Stomach (tissue), 19 donors: Measurements from ENCODE around the gene CRISP2. TPM values are rescaled to one million over a fixed set of nuclear protein-coding genes. Genes with fewer than 3 reads are reported as not detected.
A peak's percentile ranks its signal among the peaks of the same experiment; 100 is the strongest.

ENCODE experiments used
- DNase-seq, 2 donors: peaks; one replicate each; pipeline versions ENCODE4 v3.0.0 to v3.0.0-alpha.2; 2013 to 2019
- H3K27ac ChIP-seq, 5 donors: fragments of 200-600 bp in 4 of 5; sonication (generic) in 4 of 5; one replicate each; pipeline ENCODE4 v1.5.1; 2013 to 2019; ENCODE audit warnings: mild to moderate bottlenecking in 1 of 5, moderate library complexity in 1 of 5
- H3K27me3 ChIP-seq, 3 donors: fragments of 200-600 bp; sonication (generic); one replicate each; pipeline ENCODE4 v1.5.1; 2017 to 2019; ENCODE audit warnings: mixed run types in 1 of 3
- H3K36me3 ChIP-seq, 4 donors: fragments of 200-600 bp; sonication (generic); 1 replicate in 3 of 4; 2 replicates in 1 of 4; pipeline ENCODE4 v1.5.1; 2016 to 2019
- H3K4me1 ChIP-seq, 4 donors: fragments of 200-600 bp; sonication (generic); one replicate each; pipeline ENCODE4 v1.5.1; 2016 to 2019
- H3K4me3 ChIP-seq, 4 donors: fragments of 200-600 bp; sonication (generic) in 3 of 4; one replicate each; pipeline ENCODE4 v1.5.1; 2016 to 2019; ENCODE audit warnings: mild to moderate bottlenecking in 1 of 4
- H3K9me3 ChIP-seq, 4 donors: fragments of 200-600 bp; sonication (generic); one replicate each; pipeline ENCODE4 v1.5.1; 2016 to 2019
- EP300 ChIP-seq: sonication (generic); formaldehyde crosslinking; IDR thresholded peaks from one replicate; pipeline ENCODE4 v1.6.1; 2017; ENCODE audit warnings: antibody characterized with exemption
- POLR2A ChIP-seq, 4 donors: fragments of 450-650 bp; IDR thresholded peaks; one replicate each; pipeline ENCODE4 v1.6.1; 2016; ENCODE audit warnings: antibody characterized with exemption in 4 of 4, control low read depth in 2 of 4, mild to moderate bottlenecking in 1 of 4, moderate library complexity in 1 of 4
- POLR2AphosphoS5 ChIP-seq, 3 donors: sonication (generic); formaldehyde crosslinking; IDR thresholded peaks; one replicate each; pipeline ENCODE4 v1.6.1; 2016; ENCODE audit warnings: antibody characterized with exemption in 3 of 3
- WGBS, 5 donors: extraction: QIAGEN DNeasy Blood & Tissue Kit in 3 of 5; methylation state at CpG; one replicate each; pipeline versions ENCODE4 v1.1.5 to v1.1.7; 2013 to 2018; 5-methylcytosine and 5-hydroxymethylcytosine counted together
- intact Hi-C: fragments of 100-400 bp; cut with DNase I; formaldehyde crosslinking; loops from one replicate; pipeline ENCODE4 v1.15.1; 2023; ENCODE audit warnings: low total_unique reads
- long read RNA-seq, 10 donors: transcript quantifications; one replicate each; lab custom pipeline, GENCODE V29; 2026
- polyA plus RNA-seq, 3 donors: library from polyadenylated mRNA; stranded (reverse); fragments of 200-250 nt; gene quantifications; one replicate each; pipeline ENCODE4 v1.2.3, GENCODE V29; 2013
- total RNA-seq, 5 donors: library from RNA; depleted of rRNA; stranded (reverse); fragments of >200 nt; gene quantifications; one replicate each; pipeline versions ENCODE4 v1.1.0 to v1.2.3, GENCODE V29; 2014 to 2016
- TF ChIP-seq, protein P1 (sequence below), 7 experiments: fragments of 450-650 bp in 4 of 7; fragments of 200-600 bp in 3 of 7; sonication (generic) in 3 of 7; IDR thresholded peaks; one replicate each; pipeline ENCODE4 v1.5.1; 2016 to 2019; ENCODE audit warnings: antibody characterized with exemption in 7 of 7, control low read depth in 2 of 7, mild to moderate bottlenecking in 1 of 7
- donor health status: healthy with polysubstance abuse.
- donor health status: Bipolar disorder and iron deficiency.
- donor health status: healthy.

The CRISP2 gene
- total RNA-seq (under 1 TPM in 1 of 5 donors, not detected in 4; 0.37 TPM), polyA plus RNA-seq (under 1 TPM in 1 of 3 donors, not detected in 2; 0.38 TPM)
- long read RNA-seq, donor 1: 0 reads
- long read RNA-seq, donor 2: 0 reads
- long read RNA-seq, donor 3: 0 reads
- long read RNA-seq, donor 4: 0 reads
- long read RNA-seq, donor 5: 0 reads
- long read RNA-seq, donor 6: 0 reads
- long read RNA-seq, donor 7: 0 reads
- long read RNA-seq, donor 8: 0 reads
- long read RNA-seq, donor 9: 0 reads
- long read RNA-seq, donor 10: 0 reads

DNA sequence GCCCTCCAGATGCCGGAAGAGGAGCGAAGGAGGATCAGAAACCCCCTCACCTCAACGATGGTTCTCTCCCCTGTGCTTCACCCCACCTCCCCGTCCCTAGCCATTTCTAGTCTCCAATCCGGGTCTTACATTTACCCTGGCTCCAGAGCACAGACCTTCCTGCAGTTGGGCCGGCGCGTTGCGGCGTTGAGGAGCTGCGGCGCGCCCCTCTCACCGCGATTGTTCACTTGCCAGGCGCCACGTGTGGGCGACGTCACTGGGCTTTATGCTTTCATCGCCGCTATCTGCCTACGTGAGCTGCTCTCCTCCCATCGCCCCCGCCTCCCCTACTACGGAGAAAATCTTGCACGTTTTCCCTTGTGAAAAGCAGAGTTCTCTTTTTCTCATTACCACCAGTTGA is at the start of gene CRISP2:
Gene CRISP2 (minus strand): TSS at position 198 of the 400 bp plus-strand sequence. CDS start 4,347 bp downstream, outside the sequence.
- H3K36me3 ChIP-seq: no peaks in the 10 kb centered on the region
- H3K4me1 ChIP-seq: no peaks in the 10 kb centered on the region
- intact Hi-C loops: no loop called here
- no peak within 1 kb of the TSS for H3K4me3 ChIP-seq
- no peak within 1 kb of the TSS for H3K27ac ChIP-seq
- WGBS, 5 donors: 27 to 69% (median 35%) methylated on average over 25 to 26 of the region's 26 CpGs
- TF ChIP-seq EP300: no peak
- TF ChIP-seq, protein P1, sequence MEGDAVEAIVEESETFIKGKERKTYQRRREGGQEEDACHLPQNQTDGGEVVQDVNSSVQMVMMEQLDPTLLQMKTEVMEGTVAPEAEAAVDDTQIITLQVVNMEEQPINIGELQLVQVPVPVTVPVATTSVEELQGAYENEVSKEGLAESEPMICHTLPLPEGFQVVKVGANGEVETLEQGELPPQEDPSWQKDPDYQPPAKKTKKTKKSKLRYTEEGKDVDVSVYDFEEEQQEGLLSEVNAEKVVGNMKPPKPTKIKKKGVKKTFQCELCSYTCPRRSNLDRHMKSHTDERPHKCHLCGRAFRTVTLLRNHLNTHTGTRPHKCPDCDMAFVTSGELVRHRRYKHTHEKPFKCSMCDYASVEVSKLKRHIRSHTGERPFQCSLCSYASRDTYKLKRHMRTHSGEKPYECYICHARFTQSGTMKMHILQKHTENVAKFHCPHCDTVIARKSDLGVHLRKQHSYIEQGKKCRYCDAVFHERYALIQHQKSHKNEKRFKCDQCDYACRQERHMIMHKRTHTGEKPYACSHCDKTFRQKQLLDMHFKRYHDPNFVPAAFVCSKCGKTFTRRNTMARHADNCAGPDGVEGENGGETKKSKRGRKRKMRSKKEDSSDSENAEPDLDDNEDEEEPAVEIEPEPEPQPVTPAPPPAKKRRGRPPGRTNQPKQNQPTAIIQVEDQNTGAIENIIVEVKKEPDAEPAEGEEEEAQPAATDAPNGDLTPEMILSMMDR (IDR thresholded peaks at IDR 0.05): no peak
- H3K27me3 ChIP-seq: no peaks in the 10 kb centered on the region
- DNase-seq: peak in 1 of 2 donors; percentile 67
- H3K9me3 ChIP-seq: no peaks in the 10 kb centered on the region

- WGBS, 5 donors: 15 to 29% (median 22%) methylated on average over 1 of the region's 1 CpG
- intact Hi-C loops: no loop called here
These were observed 30.9 kb upstream of the CRISP2 start, which contains the start of gene CRISP3 for GRCh38 chr6:49744259-49744658. Gene CRISP3, minus strand, starts transcription at chr6:49744388. Its CDS starts 21 bp downstream, at chr6:49744367.

DNA sequence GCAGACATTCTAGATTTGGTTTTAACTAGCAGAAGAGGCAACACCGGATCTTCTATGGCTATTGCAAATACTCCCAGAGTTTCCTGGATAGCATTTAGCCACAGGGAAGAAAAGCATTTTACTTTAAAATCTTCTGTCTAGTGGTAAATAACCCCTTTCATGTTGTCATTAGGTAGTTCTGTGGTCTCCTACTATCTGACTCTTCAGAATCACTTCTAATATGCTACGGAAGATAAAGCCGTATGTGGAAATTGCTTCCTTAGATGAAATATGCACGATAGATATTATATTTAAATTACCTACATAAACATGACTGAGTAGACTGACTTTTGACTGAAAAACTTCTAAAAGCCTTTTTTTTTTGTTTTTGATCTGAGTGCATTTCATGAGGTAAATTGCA is 30.1 kb upstream of the CRISP2 start:
- Histone ChIP-seq H3K4me1 (no peaks in the 10 kb centered on the region), H3K27me3 (no peaks in the 10 kb centered on the region), H3K36me3 (no peaks in the 10 kb centered on the region), H3K9me3 (no peaks in the 10 kb centered on the region), H3K27ac (no peak overlapping the region), H3K4me3 (no peak overlapping the region)
- TF ChIP-seq POLR2AphosphoS5 (IDR thresholded peaks at IDR 0.05): no peak
- TF ChIP-seq, protein P1 (IDR thresholded peaks at IDR 0.05): no peak
- no peak for TF ChIP-seq EP300
- TF ChIP-seq POLR2A (IDR thresholded peaks at IDR 0.05): no peak
- WGBS, 5 donors: 86 to 91% (median 90%) methylated on average over 4 of the region's 4 CpGs
- no peak for DNase-seq
- intact Hi-C loops: no loop called here

More at GRCh38 chr6:49744259-49744658, 30.9 kb upstream of the CRISP2 start, which contains the start of gene CRISP3:
- no peak within 1 kb of the TSS for H3K27ac ChIP-seq
- H3K36me3 ChIP-seq: no peaks in the 10 kb centered on the region
- no peaks in the 10 kb centered on the region for H3K27me3 ChIP-seq
- no peaks in the 10 kb centered on the region for H3K4me1 ChIP-seq
- no peaks in the 10 kb centered on the region for H3K9me3 ChIP-seq
- DNase-seq: no peak
- TF ChIP-seq POLR2AphosphoS5 (IDR thresholded peaks at IDR 0.05) (no peak), POLR2A (IDR thresholded peaks at IDR 0.05) (no peak), EP300 (no peak)
- TF ChIP-seq, protein P1 (IDR thresholded peaks at IDR 0.05): no peak
- H3K4me3 ChIP-seq: no peak within 1 kb of the TSS

- H3K4me1 ChIP-seq: peaks cover 0 to 7% (median 3%) of the 10 kb centered on the region in 4 donors
- no peak for DNase-seq
- H3K4me3 ChIP-seq: no peak overlapping the region
- WGBS, 5 donors: 54 to 69% (median 64%) methylated on average over 2 of the region's 2 CpGs
- no peaks in the 10 kb centered on the region for H3K27me3 ChIP-seq
- H3K36me3 ChIP-seq: no peaks in the 10 kb centered on the region
- intact Hi-C loops: no loop called here
- TF ChIP-seq POLR2A (IDR thresholded peaks at IDR 0.05) (no peak), EP300 (no peak), POLR2AphosphoS5 (IDR thresholded peaks at IDR 0.05) (no peak)
- TF ChIP-seq, protein P1 (IDR thresholded peaks at IDR 0.05): no peak
- no peaks in the 10 kb centered on the region for H3K9me3 ChIP-seq
- H3K27ac ChIP-seq: no peak overlapping the region
These were observed 26.1 kb upstream of the CRISP2 start for GRCh38 chr6:49739423-49739822.
